Endothelial cell of umbilical vein (primary cell): Measurements from ENCODE around the gene AOX1. TPM values are rescaled to one million over a fixed set of nuclear protein-coding genes. Genes with fewer than 3 reads are reported as not detected.

Experiments
- BruUV-seq: library from RNA; stranded (reverse); fragments of 400-500 nt; replicated peaks from 2 replicates; lab custom pipeline; 2021; lab: Mats Ljungman, UMichigan
- CTCF ChIA-PET: fragments of 300-600, 350-600 bp; sonication (Branson Sonifier 250); formaldehyde crosslinking; loops from one replicate; lab custom pipeline; 2021; ENCODE audit warnings: antibody characterized with exemption, inconsistent platforms; lab: Charles Lee
- POLR2A ChIA-PET: fragments of 300-600, 350-600 bp; sonication (Branson Sonifier 250); formaldehyde crosslinking; loops from one replicate; lab custom pipeline; 2021; ENCODE audit warnings: antibody characterized with exemption, inconsistent platforms; lab: Charles Lee
- DNase-seq: peaks from one replicate; pipeline ENCODE4 v3.0.0-alpha.2; 2011; ENCODE audit warnings: low read depth, low spot score
- FAIRE-seq: peaks from 2 replicates; lab custom pipeline; 2011; peaks lifted over from hg19 to GRCh38; lab: Jason Lieb, UNC
- H2AFZ ChIP-seq: 2 replicates; pipeline ENCODE4 v1.6.0; 2012; ENCODE audit warnings: low read depth, low read length, control low read depth, inconsistent platforms
- H3K27ac ChIP-seq: 2 replicates; pipeline ENCODE4 v1.5.1; 2011; ENCODE audit warnings: low read depth, mild to moderate bottlenecking, control low read depth, low read length, moderate library complexity; ENCODE audit not compliant: insufficient read depth
- H3K27me3 ChIP-seq, 2 experiments: 2 replicates each; pipeline versions ENCODE4 v1.6.0 to v1.6.1; 2011; ENCODE audit warnings: low read length in 2 of 2, mixed read lengths in 1 of 2; ENCODE audit not compliant: control insufficient read depth in 2 of 2, insufficient read depth in 2 of 2
- H3K36me3 ChIP-seq, 2 experiments: 2 replicates in 1 of 2; 3 replicates in 1 of 2; pipeline ENCODE4 v1.5.1; 2011; ENCODE audit warnings: low read length in 2 of 2, mild to moderate bottlenecking in 1 of 2, moderate library complexity in 1 of 2; ENCODE audit not compliant: control insufficient read depth in 2 of 2, insufficient read depth in 2 of 2; ENCODE audit errors: extremely low read depth in 1 of 2
- H3K4me1 ChIP-seq: 3 replicates; pipeline ENCODE4 v1.5.1; 2011; ENCODE audit warnings: mild to moderate bottlenecking, low read length; ENCODE audit not compliant: control insufficient read depth, insufficient read depth; ENCODE audit errors: extremely low read depth
- H3K4me2 ChIP-seq: 2 replicates; pipeline ENCODE4 v1.6.1; 2011; ENCODE audit warnings: low read length, control low read depth, mixed read lengths; ENCODE audit not compliant: insufficient read depth
- H3K4me3 ChIP-seq, 3 experiments: fragments of 200-600 bp in 1 of 3; sonication (generic), shearing (Covaris generic) in 1 of 3; replicated peaks in 1 of 3; 2 replicates each; pipeline ENCODE4 v1.5.1; 2011 to 2016; ENCODE audit warnings: control low read depth in 3 of 3, low read length in 3 of 3, mild to moderate bottlenecking in 2 of 3, inconsistent platforms in 1 of 3, low read depth in 1 of 3, moderate library complexity in 1 of 3; ENCODE audit not compliant: insufficient read depth in 1 of 3
- H3K79me2 ChIP-seq: 2 replicates; pipeline ENCODE4 v1.6.0; 2012; ENCODE audit warnings: low read length, inconsistent platforms; ENCODE audit not compliant: control insufficient read depth, insufficient read depth
- H3K9ac ChIP-seq: replicated peaks from 2 replicates; pipeline ENCODE3; 2011; ENCODE audit warnings: low read length, control low read depth; ENCODE audit not compliant: insufficient read depth; ENCODE audit errors: extremely low read depth
- H3K9me1 ChIP-seq: replicated peaks from 3 replicates; pipeline ENCODE4 v1.6.0; 2011; ENCODE audit warnings: mild to moderate bottlenecking, low read length; ENCODE audit not compliant: control insufficient read depth, insufficient read depth; ENCODE audit errors: extremely low read depth
- H3K9me3 ChIP-seq: replicated peaks from 2 replicates; pipeline ENCODE4 v1.5.1; 2012; ENCODE audit warnings: low read length, inconsistent platforms; ENCODE audit not compliant: control insufficient read depth, insufficient read depth
- H4K20me1 ChIP-seq: replicated peaks from 2 replicates; pipeline ENCODE3; 2011; ENCODE audit warnings: mild to moderate bottlenecking, low read length; ENCODE audit not compliant: control insufficient read depth, insufficient read depth; ENCODE audit errors: extremely low read depth
- EZH2 ChIP-seq: IDR thresholded peaks from 2 replicates; pipeline ENCODE4 v1.6.1; 2012; ENCODE audit warnings: borderline replicate concordance, low read depth, mild to moderate bottlenecking, moderate library complexity, low read length, inconsistent platforms; ENCODE audit not compliant: severe bottlenecking
- FOS ChIP-seq: IDR thresholded peaks from 2 replicates; pipeline ENCODE4 v1.6.1; 2011; ENCODE audit warnings: mild to moderate bottlenecking, low read length, moderate library complexity, borderline replicate concordance; ENCODE audit not compliant: insufficient read depth
- GATA2 ChIP-seq: IDR thresholded peaks from 2 replicates; pipeline ENCODE4 v1.7.0; 2011; ENCODE audit warnings: low read depth, mild to moderate bottlenecking, moderate library complexity, mixed read lengths, low read length; ENCODE audit not compliant: insufficient read length, insufficient read depth
- JUN ChIP-seq: IDR thresholded peaks from 2 replicates; pipeline ENCODE4 v1.6.1; 2011; ENCODE audit warnings: borderline replicate concordance, low read depth; ENCODE audit not compliant: insufficient read length, insufficient read depth
- MYC ChIP-seq: IDR thresholded peaks from one replicate; pipeline ENCODE4 v1.6.1; 2011; ENCODE audit warnings: mild to moderate bottlenecking, low read depth, low read length
- POLR2A ChIP-seq: IDR thresholded peaks from 2 replicates; pipeline ENCODE4 v1.6.1; 2012; ENCODE audit warnings: low read depth, mild to moderate bottlenecking, control low read depth, low read length
- POLR2AphosphoS5 ChIP-seq: IDR thresholded peaks from 2 replicates; pipeline ENCODE4 v1.6.1; 2012; ENCODE audit warnings: low read depth, mild to moderate bottlenecking, control low read depth, low read length, moderate library complexity; ENCODE audit not compliant: insufficient read depth
- dilution Hi-C: fragments of 300-500 bp; cut with MboI; formaldehyde crosslinking; loops from one replicate; pipeline ENCODE4 v1.15.0; 2019; ENCODE audit warnings: low sequenced_read_pairs; ENCODE audit not compliant: extremely low pct_ligation_motif_present
- intact Hi-C: fragments of 100-400 bp; cut with micrococcal nuclease; formaldehyde crosslinking; loops from one replicate; pipeline ENCODE4 v1.10.0; 2022
- polyA plus RNA-seq, 4 experiments: library from polyadenylated mRNA; depleted of rRNA in 3 of 4; stranded (reverse) in 3 of 4; unstranded in 1 of 4; fragments of >200 nt; gene quantifications; 2 replicates each; pipeline versions ENCODE4 v1.2.1 to v1.2.3, GENCODE V29; 2011 to 2012; ENCODE audit warnings: missing spikeins in 1 of 4
- total RNA-seq: library from RNA; stranded (reverse); gene quantifications from 2 replicates; pipeline ENCODE4 v1.2.3, GENCODE V29; 2021
- TF ChIP-seq, protein P1 (sequence below), 2 donors: IDR thresholded peaks; 1 replicate in 1 of 2; 2 replicates in 1 of 2; pipeline ENCODE4 v1.5.1; 2011; ENCODE audit warnings: low read length in 2 of 2, mild to moderate bottlenecking in 2 of 2, moderate library complexity in 2 of 2, control low read depth in 1 of 2, inconsistent platforms in 1 of 2, low read depth in 1 of 2; ENCODE audit not compliant: insufficient read depth in 1 of 2; ENCODE audit errors: extremely low read depth in 1 of 2
- TF ChIP-seq, protein P2 (sequence below): IDR thresholded peaks from 2 replicates; pipeline ENCODE4 v1.6.1; 2011; ENCODE audit not compliant: insufficient read depth, insufficient read length

The AOX1 gene
- total and polyA plus RNA-seq, 2 donors (not counting 3 experiments of a cell fraction or from before 2014, with no cell fraction given) = 0.03 to 0.46 TPM

DNA sequence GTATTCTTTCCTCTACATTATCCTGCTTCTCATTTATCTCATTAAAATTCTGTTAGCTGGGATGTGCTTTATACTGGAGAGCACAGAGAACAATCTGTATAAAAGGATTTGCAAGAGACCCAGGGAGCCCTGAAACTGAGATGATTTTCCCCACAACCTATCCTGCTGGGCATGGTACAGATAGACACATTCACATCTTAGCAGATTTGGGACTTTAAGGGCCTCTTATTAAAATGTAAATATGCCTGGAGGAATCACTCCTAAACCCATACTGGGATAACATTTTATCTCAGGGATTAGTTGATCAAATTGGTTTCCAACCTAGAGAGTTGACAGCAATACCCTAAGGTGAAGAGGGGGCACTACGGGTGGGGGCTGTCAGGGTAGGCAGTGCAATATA is 45.5 kb downstream of the AOX1 start:
- H3K9me1 ChIP-seq = no peaks in the 10 kb centered on the region
- H3K9ac ChIP-seq = no peak overlapping the region
- H3K4me1 ChIP-seq = no peaks in the 10 kb centered on the region
- H3K4me3 ChIP-seq = no peak overlapping the region
- ChIA-PET POLR2A (no interaction called here), CTCF (interaction anchor here (2.0 kb wide), 1 partner anchor 10 kb away, joined by 6 read pairs; no protein-coding TSS in a partner anchor)
- no TSS peak for BruUV-seq
- no peak for FAIRE-seq
- dilution Hi-C loops = no loop called here
- no peaks in the 10 kb centered on the region for H3K79me2 ChIP-seq
- H4K20me1 ChIP-seq = no peaks in the 10 kb centered on the region
- H3K9me3 ChIP-seq = no peaks in the 10 kb centered on the region
- H2AFZ ChIP-seq = no peak overlapping the region
- H3K4me2 ChIP-seq = no peak overlapping the region
- intact Hi-C loops = no loop called here
- no peak for TF ChIP-seq GATA2
- TF ChIP-seq POLR2A = no peak
- TF ChIP-seq MYC = no peak
- TF ChIP-seq, protein P1, sequence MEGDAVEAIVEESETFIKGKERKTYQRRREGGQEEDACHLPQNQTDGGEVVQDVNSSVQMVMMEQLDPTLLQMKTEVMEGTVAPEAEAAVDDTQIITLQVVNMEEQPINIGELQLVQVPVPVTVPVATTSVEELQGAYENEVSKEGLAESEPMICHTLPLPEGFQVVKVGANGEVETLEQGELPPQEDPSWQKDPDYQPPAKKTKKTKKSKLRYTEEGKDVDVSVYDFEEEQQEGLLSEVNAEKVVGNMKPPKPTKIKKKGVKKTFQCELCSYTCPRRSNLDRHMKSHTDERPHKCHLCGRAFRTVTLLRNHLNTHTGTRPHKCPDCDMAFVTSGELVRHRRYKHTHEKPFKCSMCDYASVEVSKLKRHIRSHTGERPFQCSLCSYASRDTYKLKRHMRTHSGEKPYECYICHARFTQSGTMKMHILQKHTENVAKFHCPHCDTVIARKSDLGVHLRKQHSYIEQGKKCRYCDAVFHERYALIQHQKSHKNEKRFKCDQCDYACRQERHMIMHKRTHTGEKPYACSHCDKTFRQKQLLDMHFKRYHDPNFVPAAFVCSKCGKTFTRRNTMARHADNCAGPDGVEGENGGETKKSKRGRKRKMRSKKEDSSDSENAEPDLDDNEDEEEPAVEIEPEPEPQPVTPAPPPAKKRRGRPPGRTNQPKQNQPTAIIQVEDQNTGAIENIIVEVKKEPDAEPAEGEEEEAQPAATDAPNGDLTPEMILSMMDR (IDR thresholded peaks at IDR 0.05; ENCODE audit: extremely low read depth in 1 of 2, insufficient read depth in 1 of 2, low read depth in 1 of 2, low read length in 2 of 2) = no peak
- TF ChIP-seq, protein P2, sequence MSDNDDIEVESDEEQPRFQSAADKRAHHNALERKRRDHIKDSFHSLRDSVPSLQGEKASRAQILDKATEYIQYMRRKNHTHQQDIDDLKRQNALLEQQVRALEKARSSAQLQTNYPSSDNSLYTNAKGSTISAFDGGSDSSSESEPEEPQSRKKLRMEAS = no peak
- TF ChIP-seq EZH2 = no peak
- TF ChIP-seq FOS = no peak
- no peak for TF ChIP-seq JUN
- TF ChIP-seq POLR2AphosphoS5 = no peak
- H3K27ac ChIP-seq = no peak overlapping the region
- H3K36me3 ChIP-seq = no peaks in the 10 kb centered on the region
- peaks cover 2 to 11% of the 10 kb centered on the region in 2 experiments for H3K27me3 ChIP-seq
- DNase-seq = no peak
